Esophagus (tissue), 2 donors: Measurements from ENCODE around the gene BRD3. TPM values are rescaled to one million over a fixed set of nuclear protein-coding genes. Genes with fewer than 3 reads are reported as not detected.
A peak's percentile ranks its signal among the peaks of the same experiment; 100 is the strongest.

Experiments used
- H3K27ac ChIP-seq, 2 donors: one replicate each; pipeline ENCODE4 v1.5.1; 2013; ENCODE audit warnings: low read depth in 2 of 2, mild to moderate bottlenecking in 2 of 2, inconsistent platforms in 1 of 2, low read length in 1 of 2, moderate library complexity in 1 of 2
- H3K27me3 ChIP-seq, 2 donors: one replicate each; pipeline ENCODE4 v1.6.1; 2013; ENCODE audit warnings: low read length in 2 of 2, control low read depth in 1 of 2, mild to moderate bottlenecking in 1 of 2; ENCODE audit not compliant: insufficient read depth in 2 of 2, control insufficient read depth in 1 of 2
- H3K36me3 ChIP-seq, 2 donors: one replicate each; pipeline ENCODE4 v1.6.1; 2013; ENCODE audit warnings: low read length in 1 of 2; ENCODE audit not compliant: control insufficient read depth in 2 of 2, insufficient read depth in 2 of 2
- H3K4me1 ChIP-seq, 2 donors: one replicate each; pipeline ENCODE4 v1.6.1; 2013; ENCODE audit warnings: low read length in 1 of 2; ENCODE audit not compliant: control insufficient read depth in 2 of 2, insufficient read depth in 2 of 2
- H3K4me3 ChIP-seq, 2 donors: one replicate each; pipeline ENCODE4 v1.5.1; 2013; ENCODE audit warnings: low read length in 2 of 2, mild to moderate bottlenecking in 2 of 2, low read depth in 1 of 2, moderate library complexity in 1 of 2
- H3K9me3 ChIP-seq, 2 donors: one replicate each; pipeline ENCODE4 v1.6.1; 2013; ENCODE audit warnings: mild to moderate bottlenecking in 2 of 2, low read depth in 1 of 2, low read length in 1 of 2, moderate library complexity in 1 of 2; ENCODE audit not compliant: control insufficient read depth in 2 of 2, insufficient read depth in 1 of 2
- WGBS, 2 donors: extraction: QIAGEN DNeasy Blood & Tissue Kit; methylation state at CpG; one replicate each; pipeline ENCODE4 v1.1.7; 2013; 5-methylcytosine and 5-hydroxymethylcytosine counted together
- polyA plus RNA-seq, 2 donors: library from polyadenylated mRNA; stranded (reverse); fragments of 200-250 nt; gene quantifications; one replicate each; pipeline ENCODE4 v1.2.3, GENCODE V29; 2013
- donor health status: healthy with polysubstance abuse.
- donor health status: Bipolar disorder and iron deficiency.

The BRD3 gene
- polyA plus RNA-seq, 2 donors = 4.5 to 6.6 TPM

DNA sequence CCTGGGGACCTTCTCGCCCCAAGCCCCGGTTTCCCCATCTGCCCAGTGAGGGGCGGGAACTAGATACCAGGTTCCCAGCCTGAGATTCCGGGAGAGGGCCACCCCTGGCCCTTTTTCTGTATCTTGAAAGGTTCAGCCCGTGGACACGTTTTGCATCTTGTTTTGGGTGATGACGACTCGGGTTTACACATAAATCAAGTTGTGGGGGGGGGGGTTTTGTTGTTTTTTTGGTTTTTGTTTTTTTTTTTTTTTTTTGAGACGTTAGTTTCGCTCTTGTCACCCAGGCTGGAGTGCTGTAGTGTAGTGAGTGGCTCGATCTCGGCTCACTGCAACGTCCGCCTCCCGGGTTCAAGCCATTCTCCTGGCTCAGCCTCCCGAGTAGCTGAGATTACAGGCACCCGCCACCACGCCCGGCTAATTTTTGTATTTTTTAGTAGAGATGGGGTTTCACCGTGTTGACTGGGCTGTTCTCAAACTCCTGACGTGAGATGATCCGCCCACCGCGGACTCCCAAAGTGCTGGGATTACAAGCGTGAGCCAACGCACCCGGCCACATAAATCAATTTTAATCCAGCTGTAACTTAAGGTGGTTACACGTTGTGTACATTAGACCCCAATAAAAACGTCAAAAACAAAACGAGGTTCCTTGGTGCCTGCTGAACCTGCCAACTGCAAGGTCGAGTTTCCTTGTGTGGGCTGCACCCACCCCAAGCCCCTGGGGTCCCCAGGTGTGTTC, 1.1 kb upstream of the BRD3 start:
- Histone ChIP-seq H3K4me3 (peak overlapping the region; percentile 66 to 85), H3K36me3 (no peaks in the 10 kb centered on the region), H3K9me3 (no peaks in the 10 kb centered on the region), H3K4me1 (peaks cover 7% of the 10 kb centered on the region in 2 donors), H3K27ac (peak overlapping the region; percentile 97 to 99), H3K27me3 (peaks cover 0 to 3% of the 10 kb centered on the region in 2 donors)
- 10 to 11% methylated on average over 31 of the region's 31 CpGs for WGBS, 2 donors

DNA sequence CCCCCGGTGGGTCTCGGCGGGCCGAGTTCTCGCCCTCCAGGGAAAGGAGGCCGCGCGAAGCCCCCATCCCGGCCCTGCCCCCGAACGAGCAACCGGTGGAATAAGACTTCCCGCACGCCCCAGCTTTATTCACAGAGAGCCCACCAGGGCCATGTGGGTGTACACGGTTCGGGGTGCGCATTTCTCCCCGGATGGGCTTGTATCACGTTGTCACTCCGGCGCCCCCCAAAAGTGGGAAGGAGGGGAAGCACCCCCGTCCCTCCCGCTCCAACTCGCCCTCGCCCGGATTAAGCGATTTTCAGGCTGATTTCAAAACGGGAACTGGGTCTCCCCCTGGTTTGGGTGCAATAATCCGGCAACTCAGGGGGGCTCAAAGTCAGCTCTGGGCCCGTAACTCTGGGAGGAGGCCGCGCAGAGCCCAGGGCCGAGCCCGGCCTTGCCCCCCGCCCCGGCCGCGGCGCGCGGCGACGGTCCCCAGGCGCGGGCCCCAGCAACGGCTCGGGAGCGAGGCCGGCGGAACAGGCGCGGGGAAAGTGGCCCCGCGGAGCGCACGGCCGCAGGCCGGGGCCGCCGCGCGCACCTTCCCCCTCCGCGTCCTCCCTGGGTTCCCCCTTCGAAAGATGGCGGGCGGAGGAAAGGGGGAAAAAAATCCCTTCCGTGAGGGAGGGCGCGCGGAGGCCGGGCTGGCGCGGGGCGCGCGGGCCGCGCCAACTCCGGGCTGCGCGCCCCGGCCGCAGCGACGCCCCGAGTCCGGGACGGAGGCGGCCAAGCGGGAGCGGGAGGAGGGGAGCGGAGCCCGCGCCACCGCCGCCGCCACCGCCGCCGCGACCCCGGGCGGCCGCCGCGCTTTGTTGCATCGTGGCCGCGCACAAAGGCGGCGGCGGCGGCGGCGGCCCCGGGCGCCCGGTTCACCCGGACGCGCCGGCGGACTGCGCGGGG, 644 bp downstream of the BRD3 start:
- Histone ChIP-seq H3K9me3 (no peaks in the 10 kb centered on the region), H3K27me3 (peaks cover 0 to 3% of the 10 kb centered on the region in 2 donors), H3K4me3 (peak overlapping the region; percentile 66 to 70), H3K4me1 (peaks cover 8 to 23% of the 10 kb centered on the region in 2 donors), H3K36me3 (peaks cover 0 to 2% of the 10 kb centered on the region in 2 donors), H3K27ac (peak overlapping the region; percentile 74 to 86)
- WGBS, 2 donors = 0 to 1% methylated on average over 67 to 126 of the region's 126 CpGs

DNA sequence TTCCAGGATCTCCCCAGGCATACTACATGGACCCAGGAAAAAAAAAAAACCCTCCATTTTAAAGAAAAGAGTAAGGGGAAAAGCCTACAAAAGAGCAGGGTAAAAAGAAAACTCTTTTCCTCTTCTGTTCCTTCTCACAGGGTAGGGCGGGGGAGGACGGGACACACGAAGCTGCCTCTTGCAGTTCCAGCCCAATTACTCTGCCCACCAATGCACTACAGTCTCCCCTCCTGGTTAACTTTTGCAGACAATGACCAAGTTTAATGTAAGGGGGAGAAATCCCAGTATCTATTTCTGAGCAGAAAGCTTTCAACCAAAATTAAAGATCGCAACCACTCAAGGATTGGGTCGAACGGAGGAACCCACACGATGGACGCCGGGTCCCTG, 1.3 kb downstream of the BRD3 start:
- H3K4me3 ChIP-seq = peak overlapping the region; percentile 66 to 70
- no peaks in the 10 kb centered on the region for H3K9me3 ChIP-seq
- peaks cover 14 to 29% of the 10 kb centered on the region in 2 donors for H3K4me1 ChIP-seq
- peak overlapping the region; percentile 74 to 86 for H3K27ac ChIP-seq
- WGBS, 2 donors = 1% methylated on average over 9 of the region's 9 CpGs
- H3K27me3 ChIP-seq = peaks cover 0 to 3% of the 10 kb centered on the region in 2 donors
- peaks cover 0 to 2% of the 10 kb centered on the region in 2 donors for H3K36me3 ChIP-seq

DNA sequence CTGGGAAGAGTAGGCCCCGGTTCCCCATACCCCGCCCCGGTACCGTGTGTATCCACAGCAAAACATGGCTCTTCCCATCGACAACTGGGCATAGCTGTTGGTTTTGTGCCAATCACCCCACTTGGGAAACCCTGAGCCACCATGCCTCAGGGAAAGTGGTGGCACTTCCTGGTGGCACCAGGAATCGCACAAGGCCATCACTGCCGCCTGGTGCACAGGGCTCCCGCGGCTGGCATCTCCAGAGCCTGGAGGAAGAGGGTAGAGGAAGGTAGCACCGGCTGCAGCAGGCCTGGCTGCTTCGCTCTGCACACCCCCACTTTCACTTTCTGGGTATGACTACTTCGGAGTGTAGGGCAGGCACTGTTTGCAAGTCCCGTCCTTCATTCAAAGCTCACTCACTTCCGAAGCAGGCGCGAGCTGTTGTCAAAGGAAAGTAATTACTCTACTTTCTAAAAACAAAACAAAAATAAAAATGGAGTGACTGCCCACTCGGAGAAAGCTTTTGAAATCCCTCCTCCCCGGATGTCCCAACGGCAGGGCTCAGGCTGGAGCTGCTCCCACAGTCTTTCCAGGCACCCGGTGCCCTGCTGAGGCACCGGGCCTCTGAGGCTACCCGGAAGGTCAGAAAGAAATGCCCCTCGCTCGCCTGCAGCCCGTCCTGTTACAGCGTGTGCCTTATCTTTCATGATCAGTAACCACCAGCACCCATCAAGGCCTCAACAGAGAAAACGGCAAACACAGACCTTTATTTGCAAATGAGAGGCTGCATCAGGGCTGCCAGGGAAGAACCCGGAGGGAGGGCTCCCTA, 2.0 kb downstream of the BRD3 start:
- peak overlapping the region; percentile 70 to 75 for H3K27ac ChIP-seq
- no peaks in the 10 kb centered on the region for H3K9me3 ChIP-seq
- peak overlapping the region; percentile 4 to 66 for H3K4me3 ChIP-seq
- H3K27me3 ChIP-seq = peaks cover 0 to 3% of the 10 kb centered on the region in 2 donors
- peaks cover 0 to 2% of the 10 kb centered on the region in 2 donors for H3K36me3 ChIP-seq
- 9 to 10% methylated on average over 28 of the region's 28 CpGs for WGBS, 2 donors
- H3K4me1 ChIP-seq = peaks cover 14 to 35% of the 10 kb centered on the region in 2 donors

DNA sequence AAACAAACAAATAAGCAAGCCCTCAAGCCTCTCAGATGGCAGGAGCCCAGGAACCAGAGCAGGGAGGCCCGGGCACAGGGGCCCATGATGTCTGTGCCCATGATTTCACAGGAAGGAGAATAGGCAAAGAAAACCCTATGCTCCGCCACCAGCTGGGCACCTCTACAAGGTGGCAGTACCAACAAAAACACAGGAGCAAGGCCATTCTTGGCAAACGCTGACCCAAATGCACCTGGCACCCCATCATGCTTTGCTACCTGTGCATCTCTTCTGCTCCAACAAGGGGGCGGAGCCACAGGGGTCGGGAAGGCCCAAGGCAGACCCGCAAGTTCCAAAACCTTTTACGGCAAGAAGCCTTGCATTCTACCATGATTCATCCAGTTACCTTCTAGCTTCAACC, 3.1 kb downstream of the BRD3 start:
- Histone ChIP-seq H3K27ac (no peak overlapping the region), H3K9me3 (no peaks in the 10 kb centered on the region), H3K4me3 (no peak overlapping the region), H3K27me3 (no peaks in the 10 kb centered on the region), H3K4me1 (peaks cover 14 to 42% of the 10 kb centered on the region in 2 donors), H3K36me3 (peaks cover 0 to 2% of the 10 kb centered on the region in 2 donors)
- WGBS, 2 donors = 83 to 86% methylated on average over 7 of the region's 7 CpGs

- no peaks in the 10 kb centered on the region for H3K9me3 ChIP-seq
- peaks cover 0 to 2% of the 10 kb centered on the region in 2 donors for H3K36me3 ChIP-seq
- WGBS, 2 donors = 91% methylated on average over 29 of the region's 29 CpGs
- H3K4me1 ChIP-seq = peaks cover 10 to 44% of the 10 kb centered on the region in 2 donors
- H3K27ac ChIP-seq = no peak overlapping the region
- H3K4me3 ChIP-seq = no peak overlapping the region
- H3K27me3 ChIP-seq = no peaks in the 10 kb centered on the region
Measured at GRCh38 chr9:134063571-134064450, 4.0 kb downstream of the BRD3 start.

GRCh38 chr9:134063088-134063570, 4.7 kb downstream of the BRD3 start:
- H3K27ac ChIP-seq = no peak overlapping the region
- WGBS, 2 donors = 82 to 89% methylated on average over 15 of the region's 15 CpGs
- H3K36me3 ChIP-seq = peaks cover 0 to 2% of the 10 kb centered on the region in 2 donors
- H3K4me1 ChIP-seq = peaks cover 10 to 44% of the 10 kb centered on the region in 2 donors
- H3K27me3 ChIP-seq = no peaks in the 10 kb centered on the region
- no peaks in the 10 kb centered on the region for H3K9me3 ChIP-seq
- no peak overlapping the region for H3K4me3 ChIP-seq

DNA sequence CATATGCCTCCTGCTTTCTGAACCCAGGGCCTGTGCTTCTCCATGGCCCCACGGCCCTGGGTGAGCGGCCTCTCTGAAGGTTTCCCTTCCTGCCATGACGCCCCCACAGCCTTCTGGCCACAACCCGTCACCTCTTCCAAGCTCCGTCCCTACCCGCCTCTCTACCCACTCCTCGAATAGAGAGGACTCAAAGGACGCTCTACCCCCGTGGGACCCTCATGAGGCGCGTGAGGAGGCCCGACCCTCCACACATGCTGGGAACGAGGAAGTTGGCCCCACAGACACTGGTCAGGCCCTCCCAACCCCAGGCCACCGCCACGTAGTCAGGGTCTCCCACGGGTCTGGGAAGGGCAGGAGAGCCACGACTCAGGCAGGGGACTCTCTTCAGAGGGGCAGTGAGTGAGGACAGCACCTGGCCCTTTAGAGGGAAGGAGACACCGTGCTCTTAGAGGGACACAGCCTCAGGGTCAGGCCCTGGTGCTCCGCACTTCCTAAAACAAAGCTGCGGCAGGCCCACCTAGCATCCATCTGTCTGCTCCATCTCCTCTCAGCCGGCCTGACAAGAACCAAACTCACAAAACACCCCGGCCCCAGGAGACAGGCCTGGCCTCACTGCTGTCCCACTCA, 5.3 kb downstream of the BRD3 start:
- H3K9me3 ChIP-seq = no peaks in the 10 kb centered on the region
- H3K4me3 ChIP-seq = no peak overlapping the region
- no peaks in the 10 kb centered on the region for H3K27me3 ChIP-seq
- no peak overlapping the region for H3K27ac ChIP-seq
- H3K4me1 ChIP-seq = peaks cover 10 to 44% of the 10 kb centered on the region in 2 donors
- peaks cover 0 to 2% of the 10 kb centered on the region in 2 donors for H3K36me3 ChIP-seq
- WGBS, 2 donors = 79 to 81% methylated on average over 22 of the region's 22 CpGs
